HG03095 (cell line): ENCODE data around the gene GOSR2.

Experiments used
- ATAC-seq: cut with Tn5 transposase; IDR thresholded peaks from one replicate; pipeline ENCODE4 v1.9.1; 2021; ENCODE audit warnings: moderate library complexity; ENCODE audit not compliant: unreplicated experiment

Gene GOSR2

GRCh38 chr17:46958041-46958591 is 35.2 kb downstream of the GOSR2 start:
- ATAC-seq, result no peak

GRCh38 chr17:46960152-46960551 is 37.2 kb downstream of the GOSR2 start:
- no peak for ATAC-seq

- ATAC-seq, result no peak
These were observed 39.4 kb downstream of the GOSR2 start for GRCh38 chr17:46962374-46962790.

GRCh38 chr17:46963571-46963970 is 40.6 kb downstream of the GOSR2 start:
- no peak for ATAC-seq

GRCh38 chr17:46964315-46965265 is 41.6 kb downstream of the GOSR2 start:
- ATAC-seq, result no peak

- no peak for ATAC-seq
These were observed 45.4 kb downstream of the GOSR2 start for GRCh38 chr17:46968224-46968834.

- no peak for ATAC-seq
These were observed 45.9 kb downstream of the GOSR2 start for GRCh38 chr17:46968896-46969295.

GRCh38 chr17:46971647-46972300 is 48.8 kb downstream of the GOSR2 start:
- ATAC-seq, result no peak

- ATAC-seq, result no peak
These were observed 49.4 kb downstream of the GOSR2 start for GRCh38 chr17:46972346-46972745.

- ATAC-seq, result no peak
These were observed 51.1 kb downstream of the GOSR2 start for GRCh38 chr17:46974086-46974485.

- no peak for ATAC-seq
These were observed 52.3 kb downstream of the GOSR2 start for GRCh38 chr17:46975287-46975686.

GRCh38 chr17:46976626-46977270 is 53.8 kb downstream of the GOSR2 start:
- no peak for ATAC-seq

GRCh38 chr17:46977348-46977747 is 54.4 kb downstream of the GOSR2 start:
- ATAC-seq, result no peak

- no peak for ATAC-seq
These were observed 55.0 kb downstream of the GOSR2 start for GRCh38 chr17:46977750-46978488.

GRCh38 chr17:46978489-46979146 is 55.7 kb downstream of the GOSR2 start:
- ATAC-seq, result no peak

- ATAC-seq, result no peak
These were observed 56.3 kb downstream of the GOSR2 start, which contains the start of gene RPRML for GRCh38 chr17:46979147-46979863. Gene RPRML (minus strand): TSS chr17:46979253. CDS start chr17:46979007, 246 bp downstream.

- no peak for ATAC-seq
These were observed 59.6 kb downstream of the GOSR2 start for GRCh38 chr17:46982577-46982976.

- no peak for ATAC-seq
These were observed 60.8 kb downstream of the GOSR2 start for GRCh38 chr17:46983782-46984181.

GRCh38 chr17:46984341-46984740 is 61.4 kb downstream of the GOSR2 start:
- ATAC-seq, result no peak
